Purkinje cell (primary cell): ENCODE measurements around the gene SRR. TPM values are rescaled to one million over a fixed set of nuclear protein-coding genes. Genes with fewer than 3 reads are reported as not detected.

Experiments used
- polyA plus RNA-seq: library from polyadenylated mRNA; unstranded; fragments of >200 nt; fragmentation: Nextera tagmentation; gene quantifications from 2 replicates; pipeline ENCODE4 v1.2.1, GENCODE V29; 2014

Gene SRR
- polyA plus RNA-seq: 17.4 and 44.1 TPM in 2 replicates

GRCh38 chr17:2303204-2304188, at the start of gene SRR, which contains the start of gene SMG6:
Gene SRR, plus strand, starts transcription at chr17:2303950. Its CDS starts 11,611 bp downstream, at chr17:2315561.
Gene SMG6, minus strand, starts transcription at chr17:2303785. Its CDS starts 65 bp downstream, at chr17:2303720.

DNA sequence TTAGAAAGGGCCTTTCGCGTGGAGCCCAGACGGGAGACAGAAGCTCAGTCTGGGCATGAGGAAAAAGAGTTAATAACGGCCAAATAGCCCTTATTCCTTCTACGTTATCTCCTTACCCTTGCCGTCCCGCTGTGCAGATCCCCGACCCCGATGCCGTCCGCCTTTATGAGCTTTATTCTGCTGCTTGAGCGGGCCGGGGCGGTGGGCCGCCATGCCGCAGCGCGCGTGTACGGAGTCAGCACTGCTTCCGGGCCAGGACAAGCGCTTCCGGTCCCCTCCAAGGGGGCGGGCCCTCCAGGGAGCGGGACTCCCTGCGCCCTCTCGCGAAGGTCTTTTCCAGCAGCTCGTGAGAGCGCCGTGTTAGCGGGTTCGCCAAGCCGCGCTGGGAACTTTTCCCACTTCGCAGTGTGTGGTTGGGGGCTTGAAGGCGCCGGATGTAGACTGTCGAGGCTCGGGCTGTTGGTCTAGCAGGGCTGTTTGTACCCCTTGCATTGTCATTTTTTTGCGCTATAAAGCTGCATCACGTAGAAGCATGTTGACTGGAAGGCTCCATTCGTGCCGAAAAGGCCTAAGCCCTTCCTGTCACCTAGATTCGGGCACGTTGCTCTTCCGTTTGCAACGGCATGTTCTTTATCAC, 32.6 kb downstream of the SRR start, which contains the start of gene TSR1:
Gene TSR1, minus strand, starts transcription at position 243 of the 637 bp plus-strand sequence. Its CDS starts 30 bp downstream, at position 213.

DNA sequence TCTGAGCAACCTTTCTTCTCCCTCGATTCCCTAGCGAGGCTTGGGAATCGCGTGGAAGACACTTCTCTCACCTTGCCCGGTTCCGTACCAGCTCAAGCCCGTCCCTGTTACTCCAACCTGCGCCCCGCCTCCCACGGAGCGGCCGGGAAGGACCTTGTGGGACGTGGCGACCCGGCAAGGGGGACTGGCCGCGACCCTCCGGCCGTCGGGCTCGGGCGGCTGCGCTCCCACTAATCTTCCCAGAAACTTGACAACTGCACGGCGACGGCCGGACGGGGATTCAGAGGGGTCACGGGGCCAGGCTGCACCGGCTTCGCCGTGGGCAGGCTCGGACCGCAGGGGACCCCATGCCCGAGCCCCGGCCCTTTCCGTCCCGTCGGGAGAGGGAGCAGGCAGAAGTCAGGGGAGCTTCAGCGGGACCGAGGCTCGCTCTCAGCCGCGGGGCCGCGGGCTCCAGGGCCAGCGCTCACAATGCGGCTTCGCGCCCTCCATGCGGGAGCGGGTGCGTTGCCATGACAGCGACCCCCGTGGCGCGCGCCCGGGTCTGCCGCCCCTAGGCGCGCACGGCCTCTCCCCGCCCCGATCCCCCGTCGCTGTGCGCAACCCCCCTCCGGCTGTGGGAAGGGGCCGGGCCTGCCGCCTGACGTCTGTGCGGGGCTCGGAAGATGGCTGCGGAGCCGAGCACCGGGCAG, 33.2 kb downstream of the SRR start, which contains the start of gene SGSM2:
Gene SGSM2, plus strand, starts transcription at position 650 of the 692 bp plus-strand sequence. CDS start 188 bp downstream, outside the sequence.

Other genes starting within 250 kb of the SRR start
- not detected in 2 replicates for gene HIC1, start 248.8 kb upstream of the SRR start, polyA plus RNA-seq
- 4.1 and 4.6 TPM in 2 replicates for gene SMG6, start 165 bp upstream of the SRR start, polyA plus RNA-seq
- 6.5 and 15.9 TPM in 2 replicates for gene TSR1, start 32.5 kb downstream of the SRR start, polyA plus RNA-seq
- gene SGSM2, start 33.6 kb downstream of the SRR start, polyA plus RNA-seq: 1.1 and 1.8 TPM in 2 replicates
- 0.28 and 1.5 TPM in 2 replicates for gene MNT, start 97.1 kb downstream of the SRR start, polyA plus RNA-seq
- 7.3 and 28.6 TPM in 2 replicates for gene METTL16, start 207.9 kb downstream of the SRR start, polyA plus RNA-seq